Aorta (tissue), 5 donors: ENCODE data around the gene MICAL3. TPM values are rescaled to one million over a fixed set of nuclear protein-coding genes. Genes with fewer than 3 reads are reported as not detected.

Experiments used
- ATAC-seq: fragments of 200-7000 bp; cut with Tn5 transposase; one replicate; pipeline ENCODE4 v1.9.1; 2022; ENCODE audit warnings: moderate library complexity; ENCODE audit not compliant: low FRiP score
- DNase-seq, 2 donors: peaks; one replicate each; pipeline ENCODE4 v3.0.0-alpha.2; 2020
- H3K27ac ChIP-seq, 2 donors: one replicate each; pipeline ENCODE4 v1.5.1; 2013; ENCODE audit warnings: low read length in 2 of 2, mild to moderate bottlenecking in 2 of 2, moderate library complexity in 2 of 2, control low read depth in 1 of 2, inconsistent platforms in 1 of 2, low read depth in 1 of 2
- H3K27me3 ChIP-seq, 2 donors: one replicate each; pipeline ENCODE4 v1.6.1; 2013; ENCODE audit warnings: control low read depth in 1 of 2, low read length in 1 of 2, mild to moderate bottlenecking in 1 of 2, moderate library complexity in 1 of 2; ENCODE audit not compliant: insufficient read depth in 2 of 2, control insufficient read depth in 1 of 2
- H3K36me3 ChIP-seq, 2 donors: one replicate each; pipeline ENCODE4 v1.6.1; 2013; ENCODE audit warnings: control low read depth in 1 of 2, low read length in 1 of 2, mild to moderate bottlenecking in 1 of 2; ENCODE audit not compliant: insufficient read depth in 2 of 2, control insufficient read depth in 1 of 2
- H3K4me1 ChIP-seq, 2 donors: one replicate each; pipeline ENCODE4 v1.6.1; 2013; ENCODE audit warnings: low read length in 2 of 2, control low read depth in 1 of 2, mild to moderate bottlenecking in 1 of 2, moderate library complexity in 1 of 2; ENCODE audit not compliant: insufficient read depth in 2 of 2, control insufficient read depth in 1 of 2
- H3K4me3 ChIP-seq, 2 donors: one replicate each; pipeline ENCODE4 v1.5.1; 2013; ENCODE audit warnings: low read length in 2 of 2, control low read depth in 1 of 2, mild to moderate bottlenecking in 1 of 2
- H3K9me3 ChIP-seq: one replicate; pipeline ENCODE4 v1.6.1; 2013; ENCODE audit warnings: mild to moderate bottlenecking, low read length; ENCODE audit not compliant: control insufficient read depth
- WGBS, 2 donors: extraction: QIAGEN DNeasy Blood & Tissue Kit; methylation state at CpG; one replicate each; pipeline ENCODE4 v1.1.7; 2013; 5-methylcytosine and 5-hydroxymethylcytosine counted together
- intact Hi-C, 2 donors: fragments of 100-400 bp; cut with DNase I; formaldehyde crosslinking; loops; one replicate each; pipeline versions ENCODE4 v1.14.2 to v1.15.0; 2022
- polyA plus RNA-seq, 2 donors: library from polyadenylated mRNA; stranded (reverse); fragments of 200-250 nt; gene quantifications; one replicate each; pipeline ENCODE4 v1.2.3, GENCODE V29; 2013
- total RNA-seq, 2 donors: library from RNA; stranded (reverse); fragmentation: NEBNext Ultra II Directional; extraction: Animal tissue kit (Norgen Biotek cat#: 25700); gene quantifications; one replicate each; pipeline ENCODE4 v1.2.1, GENCODE V29; 2021
- donor health status: healthy with polysubstance abuse.
- donor health status: Bipolar disorder and iron deficiency.
- donor health status: DM: no; HTN: no; CAD: no.
- donor health status: DM: no; HTN: no; CAD: no.
- donor health status: DM: yes; HTN: yes; CAD: no.

The MICAL3 gene
- total and polyA plus RNA-seq, 4 donors: 3.9 to 123 (median 64.3) TPM

GRCh38 chr22:17832665-17833064 is 191.7 kb downstream of the MICAL3 start:
- Histone ChIP-seq H3K4me1 (peaks cover 0 to 2% of the 10 kb centered on the region in 2 donors), H3K9me3 (no peaks in the 10 kb centered on the region), H3K4me3 (no peak overlapping the region), H3K27me3 (no peaks in the 10 kb centered on the region), H3K27ac (no peak overlapping the region), H3K36me3 (no peaks in the 10 kb centered on the region)
- 94% methylated on average over 10 of the region's 10 CpGs for WGBS, 2 donors
- no peak for DNase-seq
- ATAC-seq: no peak
- intact Hi-C loops: loop anchor here (5.0 kb wide), 1 partner anchor 60 kb away; no protein-coding TSS in a partner anchor

DNA sequence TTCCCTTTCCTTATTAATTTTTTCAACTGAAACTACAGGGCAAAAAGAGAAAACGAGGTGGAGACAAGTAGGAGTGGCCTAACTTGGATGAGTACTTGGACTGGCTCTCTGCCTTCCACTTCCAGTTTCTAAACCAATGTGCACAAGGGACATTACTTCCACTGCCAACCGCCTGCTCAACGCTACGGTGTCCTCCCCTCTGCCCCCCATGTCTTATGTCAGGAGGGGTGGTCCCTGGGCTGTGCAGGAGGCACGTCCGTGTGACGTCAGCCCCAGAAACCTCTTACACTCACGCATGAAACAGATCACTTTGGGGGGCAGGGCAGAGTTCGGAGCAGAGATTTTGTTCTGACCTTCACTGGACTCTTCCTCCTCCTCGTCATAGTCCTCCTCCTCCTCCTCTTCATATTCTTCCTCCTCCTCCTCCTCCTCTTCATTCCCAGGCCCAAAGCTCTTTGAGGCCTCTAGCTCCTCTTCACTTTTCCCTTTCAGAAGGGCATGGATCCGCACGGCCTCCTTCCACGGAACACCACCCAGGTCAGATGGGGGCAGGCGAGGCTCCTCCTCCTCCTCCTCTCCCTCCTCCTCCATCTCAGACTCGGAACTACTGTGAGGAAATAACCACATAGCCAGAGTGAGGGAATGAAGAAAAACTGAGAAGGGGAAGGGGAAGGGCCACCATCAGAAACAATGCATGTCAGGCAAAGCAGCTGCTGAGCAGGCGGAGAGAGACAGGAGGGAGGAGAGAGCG is 192.7 kb downstream of the MICAL3 start:
- 65 to 66% methylated on average over 17 of the region's 17 CpGs for WGBS, 2 donors
- no peaks in the 10 kb centered on the region for H3K9me3 ChIP-seq
- no peaks in the 10 kb centered on the region for H3K36me3 ChIP-seq
- no peak overlapping the region for H3K27ac ChIP-seq
- H3K27me3 ChIP-seq: no peaks in the 10 kb centered on the region
- H3K4me1 ChIP-seq: no peaks in the 10 kb centered on the region
- DNase-seq: no peak
- H3K4me3 ChIP-seq: no peak overlapping the region
- intact Hi-C loops: loop anchor here (2.0 to 5.0 kb wide), 2 partner anchors 61 to 245 kb away; partner anchors contain the start of gene PEX26 (in 1 of the 2)
- peak; percentile 24 for ATAC-seq

GRCh38 chr22:17830043-17830961 is 194.1 kb downstream of the MICAL3 start:
- no peaks in the 10 kb centered on the region for H3K9me3 ChIP-seq
- peak overlapping the region in 1 of 2 donors; percentile 10 for H3K27ac ChIP-seq
- H3K4me1 ChIP-seq: no peaks in the 10 kb centered on the region
- ATAC-seq: peak; percentile 94
- intact Hi-C loops: loop anchor here (1.0 to 5.0 kb wide), 3 partner anchors 62 to 246 kb away; partner anchors contain the start of gene PEX26 (in 1 of the 2)
- H3K36me3 ChIP-seq: no peaks in the 10 kb centered on the region
- H3K27me3 ChIP-seq: no peaks in the 10 kb centered on the region
- no peak overlapping the region for H3K4me3 ChIP-seq
- 8 to 12% methylated on average over 30 to 31 of the region's 31 CpGs for WGBS, 2 donors
- peak; percentile 84 to 93 for DNase-seq

GRCh38 chr22:17829695-17830042 is 194.7 kb downstream of the MICAL3 start:
- ATAC-seq: no peak
- Histone ChIP-seq H3K4me3 (no peak overlapping the region), H3K36me3 (no peaks in the 10 kb centered on the region), H3K4me1 (no peaks in the 10 kb centered on the region), H3K9me3 (no peaks in the 10 kb centered on the region), H3K27ac (no peak overlapping the region), H3K27me3 (no peaks in the 10 kb centered on the region)
- WGBS, 2 donors: 75 to 81% methylated on average over 5 of the region's 5 CpGs
- intact Hi-C loops: loop anchor here (1.0 to 5.0 kb wide), 3 partner anchors 63 to 247 kb away; partner anchors contain the start of gene PEX26 (in 1 of the 2)
- no peak for DNase-seq

DNA sequence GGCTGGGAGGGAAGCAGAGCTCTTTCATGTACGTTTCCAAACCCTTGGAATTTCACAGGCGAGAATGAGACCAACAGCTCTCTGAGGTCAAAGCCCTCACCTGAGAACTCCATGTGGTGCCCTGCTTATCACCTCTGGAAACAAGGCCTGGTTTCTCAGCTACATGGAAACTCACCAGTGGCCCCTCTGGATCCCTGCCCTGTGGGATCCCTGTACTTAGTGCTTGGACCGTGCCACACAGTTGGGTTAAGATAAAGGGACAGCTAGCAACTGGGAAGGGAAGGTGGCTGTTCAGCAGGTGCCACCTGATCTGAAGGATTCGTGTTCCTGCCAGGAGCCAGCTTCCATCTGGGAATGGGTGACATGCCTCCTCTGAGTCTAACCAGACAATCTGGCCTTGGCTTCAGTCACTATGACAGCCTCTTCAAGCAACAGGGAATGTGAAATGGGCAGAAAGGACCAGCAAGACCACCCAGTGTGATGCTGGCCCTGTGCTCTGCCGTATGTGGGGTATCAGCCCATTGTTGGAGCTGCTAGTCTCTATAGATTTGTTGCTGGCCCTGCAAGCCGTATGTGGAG is 195.8 kb downstream of the MICAL3 start:
- Histone ChIP-seq H3K9me3 (no peaks in the 10 kb centered on the region), H3K27ac (no peak overlapping the region), H3K4me1 (no peaks in the 10 kb centered on the region), H3K4me3 (no peak overlapping the region), H3K36me3 (no peaks in the 10 kb centered on the region), H3K27me3 (no peaks in the 10 kb centered on the region)
- ATAC-seq: no peak
- intact Hi-C loops: no loop called here
- no peak for DNase-seq
- WGBS, 2 donors: 89 to 91% methylated on average over 6 of the region's 6 CpGs

DNA sequence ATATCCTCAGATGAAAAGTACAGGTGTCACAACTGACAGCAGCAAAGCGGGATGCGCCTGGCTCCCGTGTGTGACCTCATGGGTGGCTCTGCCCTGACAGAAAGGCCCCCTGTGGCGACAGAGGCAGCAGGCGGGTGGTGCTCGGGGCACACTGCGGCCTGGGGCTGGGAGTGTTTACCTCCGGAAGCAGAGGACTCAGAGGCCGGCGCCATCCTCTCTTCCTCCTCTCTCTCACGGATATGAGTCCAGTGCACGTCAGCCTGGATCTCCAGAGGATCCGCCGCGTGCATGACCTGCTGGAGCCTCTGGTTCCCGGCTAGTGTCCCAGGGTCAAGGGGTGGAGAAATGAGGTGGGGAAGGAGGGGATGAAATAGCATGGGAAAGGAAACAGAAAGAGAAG is 196.9 kb downstream of the MICAL3 start:
- no peak overlapping the region for H3K4me3 ChIP-seq
- ATAC-seq (no peak), DNase-seq (no peak)
- no peaks in the 10 kb centered on the region for H3K4me1 ChIP-seq
- no peaks in the 10 kb centered on the region for H3K27me3 ChIP-seq
- intact Hi-C loops: no loop called here
- no peaks in the 10 kb centered on the region for H3K9me3 ChIP-seq
- 87 to 91% methylated on average over 16 of the region's 16 CpGs for WGBS, 2 donors
- H3K27ac ChIP-seq: no peak overlapping the region
- no peaks in the 10 kb centered on the region for H3K36me3 ChIP-seq

GRCh38 chr22:17825876-17826550 is 198.3 kb downstream of the MICAL3 start:
- Histone ChIP-seq H3K4me1 (no peaks in the 10 kb centered on the region), H3K36me3 (no peaks in the 10 kb centered on the region), H3K27ac (no peak overlapping the region), H3K9me3 (no peaks in the 10 kb centered on the region), H3K27me3 (no peaks in the 10 kb centered on the region), H3K4me3 (no peak overlapping the region)
- no peak for ATAC-seq
- intact Hi-C loops: no loop called here
- no peak for DNase-seq
- WGBS, 2 donors: 90% methylated on average over 22 of the region's 22 CpGs

- DNase-seq (no peak), ATAC-seq (no peak)
- Histone ChIP-seq H3K4me3 (no peak overlapping the region), H3K27me3 (no peaks in the 10 kb centered on the region), H3K36me3 (no peaks in the 10 kb centered on the region), H3K9me3 (no peaks in the 10 kb centered on the region), H3K27ac (no peak overlapping the region), H3K4me1 (no peaks in the 10 kb centered on the region)
- WGBS, 2 donors: 76 to 81% methylated on average over 9 of the region's 9 CpGs
- intact Hi-C loops: no loop called here
These were observed 199.9 kb downstream of the MICAL3 start for GRCh38 chr22:17824457-17824856.
